NOMO-1 (cell line): Measurements from ENCODE around the gene KBTBD13.
"Not testable (repeated sequence)": the region's sequence is repeated elsewhere in the genome, so short reads cannot be mapped to it uniquely, and the experiment has no call there.

Source experiments
- DNase-seq, 2 experiments: peaks; one replicate each; lab custom pipeline; 2025; ENCODE audit not compliant: unreplicated experiment in 2 of 2; lab: John Stamatoyannopoulos, UW

The KBTBD13 gene

DNA sequence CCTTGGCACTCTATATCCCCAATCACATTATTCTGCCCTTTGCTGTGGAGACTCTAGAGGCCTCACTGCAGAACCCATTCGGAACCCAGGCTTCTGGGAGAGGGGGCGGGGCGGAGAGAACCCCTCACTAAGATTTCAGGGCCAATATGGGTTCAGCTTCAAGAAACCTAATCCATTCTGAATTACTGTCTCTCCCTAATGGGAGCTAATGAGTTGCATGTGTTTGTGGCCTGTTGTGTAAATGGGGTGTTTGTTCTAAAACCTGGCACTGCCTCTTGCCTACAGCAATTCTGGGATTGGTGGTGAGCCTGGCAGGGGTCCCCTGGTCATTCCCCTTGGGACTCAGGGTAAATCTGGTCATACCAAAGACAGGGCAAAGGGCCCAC is 8.2 kb upstream of the KBTBD13 start:
- DNase-seq, result no peak

DNA sequence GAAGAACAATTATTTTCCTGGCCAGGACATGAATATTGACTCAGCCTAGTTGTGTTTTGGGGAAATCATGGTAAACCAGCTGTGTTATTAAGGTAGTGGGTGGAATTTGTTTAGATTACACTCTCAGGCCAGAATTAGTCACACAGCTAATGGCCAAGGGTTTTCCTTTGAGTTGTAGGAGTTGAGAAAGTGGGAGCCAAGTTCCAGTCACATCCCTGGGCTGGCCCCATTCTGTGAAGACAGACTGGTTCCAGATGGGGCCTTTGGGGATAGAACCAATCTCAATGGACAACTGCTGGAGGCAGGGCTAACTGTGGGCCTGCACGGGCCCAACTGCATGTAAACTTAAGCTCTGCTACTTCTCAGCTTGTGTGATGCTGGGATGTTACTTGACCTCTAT is 7.4 kb upstream of the KBTBD13 start:
- no peak for DNase-seq

DNA sequence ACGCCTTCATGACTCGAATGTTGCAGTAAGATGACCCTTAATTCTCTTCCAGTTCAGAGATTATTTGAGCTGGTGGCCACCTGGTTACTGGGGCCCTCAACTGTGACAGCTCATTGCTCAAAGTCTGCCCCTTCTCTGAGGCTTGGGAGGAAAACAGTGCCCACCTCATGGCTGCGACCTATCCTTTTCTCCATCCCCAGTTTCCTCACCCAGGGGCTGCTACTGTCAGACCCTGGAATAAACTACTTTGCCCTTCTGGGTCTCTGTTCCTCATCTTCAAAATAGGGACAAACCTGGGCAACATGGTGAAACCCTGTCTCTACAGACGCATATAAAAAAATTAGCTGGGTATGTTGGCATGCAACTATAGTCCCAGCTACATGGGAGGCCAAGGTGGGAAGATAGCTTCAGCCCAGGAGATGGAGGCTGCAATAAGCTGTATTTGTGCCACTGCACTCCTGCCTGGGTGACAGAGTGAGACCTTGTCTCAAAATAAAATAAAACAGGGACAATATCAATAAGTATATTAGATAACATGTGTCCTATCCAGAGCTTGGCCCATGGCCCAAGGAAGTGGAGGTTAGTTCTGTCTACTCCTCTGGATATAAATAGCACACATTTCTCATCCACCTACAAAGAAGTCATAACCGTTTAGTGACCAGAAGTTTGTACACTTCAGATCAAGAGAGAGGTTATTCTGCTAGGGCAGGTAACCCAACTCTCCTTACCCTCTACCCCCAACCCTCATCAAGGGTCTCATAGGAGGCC is 6.6 kb upstream of the KBTBD13 start:
- no peak for DNase-seq

DNA sequence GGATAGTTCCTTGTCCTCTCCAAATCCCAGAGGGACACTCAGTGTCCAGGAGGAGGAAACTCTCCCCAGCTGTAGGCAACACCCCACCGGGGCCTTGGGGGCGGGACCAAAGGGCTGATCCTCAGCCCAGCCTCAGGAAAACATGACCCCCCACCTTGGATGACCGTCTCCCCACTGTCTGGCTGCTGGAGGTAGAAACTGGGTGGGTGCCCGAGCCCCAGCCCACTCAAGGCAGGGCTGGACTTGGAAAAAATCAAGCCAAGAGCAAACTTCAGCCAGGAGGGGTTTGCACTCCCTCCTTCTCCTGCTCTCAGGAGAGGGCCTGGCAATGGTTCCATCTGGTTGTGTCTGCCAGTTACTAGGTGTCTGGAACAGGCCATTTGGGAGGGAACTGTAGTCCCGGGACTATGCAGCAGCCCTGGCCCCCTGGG is 5.2 kb upstream of the KBTBD13 start:
- no peak for DNase-seq

DNA sequence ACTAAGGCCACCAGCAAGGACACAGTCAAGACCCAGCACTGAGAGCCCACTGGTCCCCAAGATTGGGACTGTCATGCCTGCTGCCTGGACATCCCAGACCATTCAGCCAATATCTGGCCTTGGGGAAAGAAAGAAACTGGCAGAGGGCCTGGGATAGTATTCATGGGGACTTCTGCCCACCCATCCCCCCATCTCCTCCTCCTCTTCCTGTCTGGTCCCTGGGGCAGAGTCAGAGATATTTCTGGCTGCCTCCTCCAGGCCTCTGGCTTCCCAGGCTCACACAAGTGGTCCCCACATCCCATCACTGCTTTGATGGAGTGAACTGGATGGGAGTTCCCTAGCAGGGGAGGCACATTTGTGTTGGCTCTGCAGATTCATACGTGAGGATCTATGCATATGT is 4.5 kb upstream of the KBTBD13 start:
- no peak for DNase-seq

DNA sequence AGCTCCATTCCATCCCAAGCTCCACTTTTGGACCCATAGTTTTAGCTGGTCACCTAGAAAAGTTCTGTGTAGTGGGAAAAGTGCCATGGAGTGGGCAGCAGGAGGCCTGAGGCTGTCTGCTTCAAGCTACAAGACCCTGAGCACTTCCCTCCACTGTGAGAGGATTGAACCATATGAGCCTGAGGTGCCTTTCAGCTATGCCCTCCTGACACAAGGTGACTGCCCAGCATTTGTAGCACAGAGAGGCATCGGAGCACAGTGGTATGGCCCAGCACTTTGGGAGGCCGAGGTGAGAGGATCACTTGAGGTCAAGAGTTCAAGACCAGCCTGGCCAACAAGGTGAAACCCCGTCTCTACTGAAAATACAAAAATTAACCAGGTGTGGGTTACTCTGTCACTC is 3.9 kb upstream of the KBTBD13 start:
- DNase-seq, result no peak

DNA sequence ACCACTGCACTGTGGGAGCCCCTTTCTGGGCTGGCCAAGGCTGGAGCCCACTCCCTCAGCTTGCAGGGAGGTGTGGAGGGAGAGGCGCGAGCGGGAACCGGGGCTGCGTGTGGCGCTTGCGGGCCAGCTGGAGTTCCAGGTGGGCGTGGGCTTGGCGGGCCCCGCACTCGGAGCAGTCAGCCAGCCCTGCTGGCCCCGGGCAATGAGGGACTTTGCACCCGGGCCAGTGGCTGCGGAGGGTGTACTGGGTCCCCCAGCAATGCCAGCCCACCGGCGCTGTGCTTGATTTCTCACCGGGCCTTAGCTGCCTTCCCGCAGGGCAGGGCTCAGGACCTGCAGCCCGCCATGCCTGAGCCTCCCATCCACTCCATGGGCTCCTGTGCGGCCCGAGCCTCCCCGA is 1.6 kb upstream of the KBTBD13 start:
- not testable (repeated sequence) for DNase-seq

DNA sequence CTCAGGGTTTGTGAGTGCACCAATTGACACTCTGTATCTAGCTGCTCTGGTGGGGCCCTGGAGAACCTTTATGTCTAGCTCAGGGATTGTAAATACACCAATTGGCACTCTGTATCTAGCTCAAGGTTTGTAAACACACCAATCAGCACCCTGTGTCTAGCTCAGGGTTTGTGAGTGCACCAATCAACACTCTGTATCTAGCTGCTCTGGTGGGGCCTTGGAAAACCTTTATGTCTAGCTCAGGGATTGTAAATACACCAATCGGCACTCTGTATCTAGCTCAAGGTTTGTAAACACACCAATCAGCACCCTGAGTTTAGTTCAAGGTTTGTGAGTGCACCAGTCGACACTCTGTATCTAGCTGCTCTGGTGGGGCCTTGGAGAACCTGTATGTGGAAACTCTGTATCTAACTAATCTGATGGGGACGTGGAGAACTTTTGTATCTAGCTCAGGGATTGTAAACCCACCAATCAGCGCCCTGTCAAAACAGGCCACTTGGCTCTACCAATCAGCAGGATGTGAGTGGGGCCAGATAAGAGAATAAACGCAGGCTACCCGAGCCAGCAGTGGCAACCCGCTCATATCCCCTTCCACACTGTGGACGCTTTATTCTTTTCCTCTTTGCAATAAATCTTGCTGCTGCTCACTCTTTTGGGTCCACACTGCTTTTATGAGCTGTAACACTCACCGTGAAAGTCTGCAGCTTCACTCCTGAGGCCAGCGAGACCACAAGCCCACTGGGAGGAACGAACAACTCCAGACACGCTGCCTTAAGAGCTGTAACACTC is 745 bp upstream of the KBTBD13 start:
- DNase-seq, result not testable (repeated sequence)

DNA sequence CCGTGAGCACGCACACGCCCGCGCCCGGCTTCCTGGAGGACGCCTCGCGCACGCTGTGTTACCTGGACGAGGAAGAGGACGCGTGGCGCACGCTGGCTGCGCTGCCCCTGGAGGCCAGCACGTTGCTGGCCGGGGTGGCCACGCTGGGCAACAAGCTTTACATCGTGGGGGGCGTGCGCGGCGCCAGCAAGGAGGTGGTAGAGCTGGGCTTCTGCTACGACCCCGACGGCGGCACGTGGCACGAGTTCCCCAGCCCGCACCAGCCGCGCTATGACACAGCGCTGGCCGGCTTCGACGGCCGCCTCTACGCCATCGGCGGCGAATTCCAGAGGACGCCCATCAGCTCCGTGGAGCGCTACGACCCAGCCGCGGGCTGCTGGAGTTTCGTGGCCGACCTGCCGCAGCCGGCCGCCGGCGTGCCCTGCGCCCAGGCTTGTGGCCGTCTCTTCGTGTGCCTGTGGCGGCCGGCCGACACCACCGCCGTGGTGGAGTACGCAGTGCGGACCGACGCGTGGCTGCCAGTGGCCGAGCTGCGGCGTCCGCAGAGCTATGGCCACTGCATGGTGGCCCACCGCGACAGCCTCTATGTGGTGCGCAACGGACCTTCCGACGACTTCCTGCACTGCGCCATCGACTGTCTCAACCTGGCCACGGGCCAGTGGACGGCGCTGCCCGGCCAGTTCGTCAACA is 890 bp downstream of the KBTBD13 start:
- DNase-seq, result no peak

DNA sequence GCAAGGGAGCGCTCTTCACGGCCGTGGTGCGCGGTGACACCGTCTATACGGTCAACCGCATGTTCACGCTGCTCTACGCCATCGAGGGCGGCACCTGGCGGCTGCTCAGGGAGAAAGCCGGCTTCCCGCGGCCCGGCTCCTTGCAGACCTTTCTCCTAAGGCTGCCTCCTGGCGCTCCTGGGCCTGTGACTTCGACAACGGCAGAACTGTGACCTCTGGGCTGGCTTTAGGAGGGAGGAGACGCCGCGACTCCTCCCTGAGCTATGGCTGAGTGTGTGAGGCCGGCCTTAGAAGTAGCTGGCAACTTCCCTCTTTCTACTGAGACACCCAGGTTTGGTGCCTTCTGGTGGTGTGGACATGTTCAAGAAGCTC is 1.4 kb downstream of the KBTBD13 start:
- no peak for DNase-seq

DNA sequence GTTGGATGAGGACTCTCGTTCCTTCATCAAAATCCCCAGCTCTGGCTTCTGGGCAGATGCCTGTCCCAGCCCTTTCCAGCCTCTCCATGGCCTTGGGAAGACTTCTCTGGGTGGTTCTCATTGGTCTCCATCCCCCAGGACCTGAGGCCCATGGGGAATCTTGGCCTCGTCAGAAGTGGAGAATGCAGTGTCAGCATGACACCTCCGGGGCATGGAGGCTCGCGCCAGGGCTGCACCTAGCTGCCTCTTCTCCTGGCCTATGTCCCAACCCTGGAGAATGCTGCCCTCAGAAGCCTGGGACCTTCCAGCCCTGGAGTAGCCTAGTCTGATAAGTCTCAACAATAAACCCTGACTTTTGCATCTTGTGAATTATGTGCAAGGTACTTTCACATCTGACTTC is 3.0 kb downstream of the KBTBD13 start:
- no peak for DNase-seq

DNA sequence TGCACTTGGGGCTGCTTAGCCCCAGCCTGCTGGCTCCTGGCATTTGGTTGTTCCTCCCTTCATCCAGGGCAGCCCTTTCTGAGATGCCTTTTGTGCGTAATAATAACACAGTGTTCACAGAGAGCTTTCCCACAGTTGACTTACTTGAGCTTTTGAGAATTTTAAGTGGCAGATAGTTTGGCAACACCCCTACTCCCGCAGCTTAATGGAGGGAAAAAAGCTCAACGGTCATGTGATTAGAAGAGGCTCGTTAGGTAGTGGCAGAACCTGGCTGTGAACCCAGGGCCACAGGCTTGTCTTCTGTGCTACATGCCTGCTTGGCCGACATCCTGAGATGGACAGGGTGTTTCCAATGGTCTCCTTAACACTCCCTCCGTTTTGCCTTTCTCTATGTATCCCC is 4.7 kb downstream of the KBTBD13 start:
- no peak for DNase-seq

DNA sequence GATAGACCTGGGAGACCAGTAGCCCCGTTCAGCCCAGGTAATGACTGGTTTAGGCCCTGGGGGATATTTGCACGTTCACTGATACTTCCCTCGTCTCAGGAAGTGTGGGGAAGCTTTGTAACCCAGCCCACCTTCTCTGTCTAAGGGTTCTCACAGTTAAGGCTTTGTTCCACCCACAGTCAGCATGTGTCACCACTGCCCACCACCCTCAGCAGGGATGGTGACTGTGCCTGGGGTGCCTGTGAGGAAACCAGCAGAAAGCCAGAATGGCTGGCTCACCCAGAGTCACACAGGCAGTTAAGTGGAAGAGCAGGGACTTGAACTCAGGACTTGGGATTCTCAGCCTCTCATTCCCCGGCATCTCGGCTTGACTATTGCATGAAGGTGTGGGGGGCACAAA is 5.2 kb downstream of the KBTBD13 start:
- DNase-seq, result no peak

DNA sequence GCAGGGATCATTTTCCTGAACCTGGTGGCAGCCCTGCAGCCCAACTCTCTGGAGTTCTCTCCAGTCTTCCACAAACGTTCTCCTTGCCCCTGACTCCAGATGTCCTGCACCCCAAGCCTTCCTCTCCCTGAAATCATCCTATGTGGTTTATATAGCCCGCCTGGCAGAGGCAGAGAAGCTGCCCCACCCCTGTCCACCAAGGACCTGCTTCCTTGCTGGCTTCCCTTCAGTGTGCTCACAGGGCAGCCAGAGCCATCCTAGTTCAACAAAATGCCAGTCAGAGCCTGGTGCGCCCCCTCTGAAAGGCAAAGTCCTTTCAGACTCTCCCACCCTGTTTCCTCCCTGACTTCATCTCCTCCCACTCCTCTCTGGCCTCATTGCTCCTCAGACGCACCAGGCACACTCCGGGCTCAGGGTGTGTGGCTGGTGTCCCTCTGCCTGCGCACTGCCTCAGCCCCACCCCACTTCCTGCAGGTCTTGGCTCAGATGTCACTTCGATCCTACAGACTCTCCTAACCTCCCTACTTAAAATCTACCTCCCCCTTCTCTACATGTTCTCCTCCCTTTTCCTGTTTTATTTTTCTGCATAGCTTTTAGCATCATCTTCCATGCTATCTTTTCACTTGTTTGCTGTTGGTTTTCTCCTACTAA is 5.9 kb downstream of the KBTBD13 start:
- DNase-seq, result no peak

DNA sequence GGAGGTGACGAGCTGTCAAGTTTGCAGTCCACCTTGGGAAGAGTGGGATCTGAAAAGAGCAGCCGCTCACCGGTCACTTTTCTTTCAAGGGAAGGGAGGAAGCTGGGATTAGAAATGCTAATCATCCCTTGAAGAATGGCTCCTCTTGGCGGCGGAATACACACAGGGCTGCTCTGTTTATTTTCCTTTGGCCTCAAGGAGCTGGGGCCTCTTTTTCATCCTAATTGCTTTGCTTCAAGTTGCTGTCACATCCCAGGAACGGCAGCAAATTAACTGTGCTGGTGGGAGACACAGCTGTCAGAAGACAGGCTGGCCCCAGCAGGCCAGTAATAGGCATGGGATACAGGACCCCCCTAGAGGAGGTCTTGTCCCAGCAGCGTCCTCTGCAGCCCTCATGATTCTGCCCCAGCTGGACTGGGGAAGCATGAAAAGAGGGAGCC is 6.7 kb downstream of the KBTBD13 start:
- no peak for DNase-seq

DNA sequence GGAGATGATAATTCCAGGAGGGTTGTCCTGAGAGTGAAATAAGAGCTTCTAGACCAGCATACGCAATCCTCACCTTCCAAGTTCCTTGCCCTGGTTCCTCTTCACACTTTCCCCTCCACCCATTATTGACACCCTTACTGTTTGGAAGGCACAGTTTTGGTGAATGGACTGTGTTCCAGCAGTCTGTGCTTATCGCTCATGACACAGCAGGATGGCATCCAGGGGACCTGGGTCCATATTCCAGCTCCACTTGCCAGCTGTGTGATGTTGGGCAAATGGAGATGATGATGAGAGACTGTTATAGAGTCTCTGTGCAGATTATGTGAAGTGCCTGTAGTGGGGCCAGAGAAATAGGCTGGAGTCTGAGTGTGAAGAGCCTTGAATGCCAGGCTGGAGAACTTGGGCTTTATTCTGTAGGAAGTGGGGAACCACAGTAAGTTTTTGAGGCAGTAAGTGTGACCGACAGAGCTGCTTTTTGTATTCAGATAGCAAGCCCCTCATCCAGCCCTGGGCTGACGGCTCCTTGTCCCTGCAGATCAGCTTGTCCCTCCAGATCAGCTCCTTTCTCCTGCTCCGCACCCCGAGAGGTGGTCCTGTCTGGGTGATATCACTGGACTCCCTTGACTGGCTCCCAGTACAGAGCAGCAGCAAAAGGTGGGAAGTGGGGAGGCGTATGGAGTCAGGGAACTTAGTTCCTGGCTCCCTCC is 8.1 kb downstream of the KBTBD13 start:
- no peak for DNase-seq

DNA sequence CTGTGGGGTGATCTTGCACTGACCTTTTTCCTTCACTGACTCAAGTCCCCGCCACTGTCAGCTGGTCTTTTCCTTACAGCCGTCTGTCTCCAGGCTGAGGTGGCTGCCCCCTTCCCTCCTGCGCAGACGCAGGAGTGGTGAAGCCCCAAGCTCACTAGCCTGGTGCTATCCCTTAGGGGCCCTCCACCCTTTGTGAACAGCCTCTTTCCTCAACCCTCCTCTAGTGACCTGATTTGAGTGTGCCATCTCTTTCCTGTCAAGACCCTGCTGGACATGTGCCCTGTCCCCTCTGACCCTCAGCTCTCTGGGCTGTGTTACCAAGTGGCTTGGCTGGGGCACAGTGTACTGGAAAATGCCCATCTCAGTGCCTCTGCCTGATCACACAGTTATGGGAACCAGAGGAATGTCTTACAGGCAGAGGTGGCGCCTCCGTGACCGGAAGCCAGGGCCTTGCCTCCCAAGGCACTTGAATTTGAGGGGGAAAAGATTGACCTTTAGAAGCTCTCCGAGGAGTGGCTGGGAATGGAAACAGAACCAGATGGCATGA is 8.7 kb downstream of the KBTBD13 start:
- DNase-seq, result no peak

DNA sequence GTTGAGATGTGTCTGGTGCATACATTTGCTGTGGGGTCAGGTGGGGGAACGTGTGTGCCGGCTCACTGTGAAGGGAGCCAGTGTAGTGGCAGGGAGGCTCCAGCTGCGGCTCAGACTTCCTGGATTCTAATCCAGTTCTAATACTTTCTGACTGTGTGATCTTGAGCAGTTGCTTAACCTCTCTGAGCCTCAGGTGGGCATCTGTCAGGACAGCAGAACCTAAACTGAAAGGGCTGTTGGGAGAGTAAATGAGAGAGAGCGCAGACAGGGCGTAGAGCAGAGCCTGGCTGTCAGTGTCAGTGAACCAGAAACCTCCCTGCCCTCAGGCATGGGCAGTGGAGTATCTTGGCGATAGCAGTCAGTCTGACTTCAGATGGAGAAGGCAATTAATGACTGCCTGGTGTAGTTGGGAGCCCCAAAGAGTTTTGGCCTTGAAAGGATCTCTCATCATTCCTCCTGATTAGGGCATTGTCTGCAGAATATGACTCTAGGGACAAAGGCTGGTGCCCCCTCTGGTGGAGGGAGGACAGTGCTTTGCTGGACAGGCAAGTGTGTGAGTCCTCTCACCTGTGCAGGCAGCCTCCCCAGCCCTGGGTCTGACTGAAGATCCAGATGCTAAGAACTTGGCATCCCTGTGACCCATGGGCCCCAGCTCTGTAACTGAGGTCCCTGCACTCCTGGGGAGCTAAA is 9.6 kb downstream of the KBTBD13 start:
- DNase-seq, result no peak

DNA sequence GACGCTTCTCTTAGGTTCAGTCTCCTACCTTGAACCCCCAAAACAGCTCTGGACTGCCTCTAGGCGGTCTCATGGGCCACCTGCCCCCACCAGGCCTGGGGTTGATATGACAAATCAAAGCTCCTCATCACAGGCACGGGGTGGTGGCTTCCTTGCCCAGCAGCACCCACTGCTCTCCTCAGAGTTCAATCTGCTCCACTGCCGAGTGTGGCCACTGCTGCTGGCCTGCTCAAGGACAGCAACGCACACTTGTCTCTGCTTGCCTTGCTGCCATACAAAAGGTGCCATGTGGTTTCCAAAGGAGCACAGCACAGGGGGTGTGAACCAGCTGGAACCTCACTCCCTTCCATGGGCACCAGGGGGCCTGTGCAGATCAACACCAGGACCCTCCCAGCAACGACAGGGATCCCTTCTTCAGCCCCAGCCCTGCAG is 10.2 kb downstream of the KBTBD13 start:
- DNase-seq, result no peak

DNA sequence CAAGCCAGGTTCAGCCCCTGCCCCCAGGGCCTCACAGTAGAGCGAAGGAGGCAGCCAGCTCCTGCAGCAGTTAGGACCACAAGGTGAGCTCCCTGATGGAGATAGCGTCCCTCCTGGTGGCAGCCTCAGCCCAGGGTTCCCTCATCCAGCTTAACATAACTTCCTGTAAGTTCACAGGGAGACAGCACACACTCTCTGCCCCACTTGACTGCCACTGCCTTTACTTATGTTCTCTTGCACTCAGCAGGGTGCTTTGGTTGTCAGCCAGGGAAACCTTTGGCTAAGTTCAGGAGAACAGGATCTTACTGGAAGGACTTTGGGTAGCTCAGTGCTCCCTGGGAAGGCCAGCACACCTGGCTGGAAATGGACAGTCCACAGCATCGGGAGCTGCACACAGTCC is 10.9 kb downstream of the KBTBD13 start:
- no peak for DNase-seq
